Duodenal mucosa (tissue), 2 donors: ENCODE results near the gene GRID1.

ENCODE experiments used
- H3K27ac ChIP-seq: one replicate; pipeline ENCODE4 v1.7.0; 2013; ENCODE audit warnings: low read depth, low read length
- H3K27me3 ChIP-seq, 2 donors: one replicate each; pipeline ENCODE4 v1.7.0; 2013; ENCODE audit warnings: low read length in 2 of 2, control low read depth in 1 of 2; ENCODE audit not compliant: insufficient read depth in 2 of 2, control insufficient read depth in 1 of 2
- H3K36me3 ChIP-seq, 2 donors: one replicate each; pipeline ENCODE4 v1.7.0; 2013; ENCODE audit warnings: low read length in 2 of 2, control low read depth in 1 of 2; ENCODE audit not compliant: insufficient read depth in 2 of 2, control insufficient read depth in 1 of 2
- H3K4me1 ChIP-seq, 2 donors: one replicate each; pipeline ENCODE4 v1.7.0; 2013; ENCODE audit warnings: low read length in 2 of 2, control low read depth in 1 of 2; ENCODE audit not compliant: insufficient read depth in 2 of 2, control insufficient read depth in 1 of 2
- H3K4me3 ChIP-seq, 2 donors: one replicate each; pipeline ENCODE4 v1.7.0; 2013; ENCODE audit warnings: low read length in 2 of 2, low read depth in 1 of 2
- H3K9ac ChIP-seq, 2 donors: one replicate each; pipeline ENCODE4 v1.7.0; 2013; ENCODE audit warnings: low read length in 2 of 2, low read depth in 1 of 2
- H3K9me3 ChIP-seq, 2 donors: one replicate each; pipeline ENCODE4 v1.7.0; 2013; ENCODE audit warnings: low read length in 2 of 2, control low read depth in 1 of 2; ENCODE audit not compliant: control insufficient read depth in 1 of 2

GRID1 gene

GRCh38 chr10:86339226-86339865 lies 27.2 kb downstream of the GRID1 start:
- Histone ChIP-seq H3K4me3 (no peak overlapping the region), H3K9ac (no peak overlapping the region), H3K9me3 (no peaks in the 10 kb centered on the region), H3K36me3 (no peaks in the 10 kb centered on the region), H3K27me3 (no peaks in the 10 kb centered on the region), H3K27ac (no peak overlapping the region), H3K4me1 (no peaks in the 10 kb centered on the region)

- Histone ChIP-seq H3K9me3 (no peaks in the 10 kb centered on the region), H3K9ac (no peak overlapping the region)
Observed at GRCh38 chr10:86337121-86337601, 29.4 kb downstream of the GRID1 start.

GRCh38 chr10:86336341-86336740 lies 30.3 kb downstream of the GRID1 start:
- H3K9me3 ChIP-seq = no peaks in the 10 kb centered on the region
- H3K36me3 ChIP-seq = no peaks in the 10 kb centered on the region
- H3K9ac ChIP-seq = no peak overlapping the region

More at GRCh38 chr10:86337121-86337601, 29.4 kb downstream of the GRID1 start:
- no peaks in the 10 kb centered on the region for H3K4me1 ChIP-seq
- no peak overlapping the region for H3K27ac ChIP-seq
- H3K36me3 ChIP-seq = no peaks in the 10 kb centered on the region
- peaks cover 0 to 3% of the 10 kb centered on the region in 2 donors for H3K27me3 ChIP-seq
- no peak overlapping the region for H3K4me3 ChIP-seq

GRCh38 chr10:86335831-86336230 lies 30.8 kb downstream of the GRID1 start:
- no peak overlapping the region for H3K4me3 ChIP-seq
- H3K9me3 ChIP-seq = no peaks in the 10 kb centered on the region
- H3K36me3 ChIP-seq = no peaks in the 10 kb centered on the region
- no peaks in the 10 kb centered on the region for H3K4me1 ChIP-seq
- peaks cover 0 to 3% of the 10 kb centered on the region in 2 donors for H3K27me3 ChIP-seq
- H3K27ac ChIP-seq = no peak overlapping the region
- H3K9ac ChIP-seq = no peak overlapping the region

More at GRCh38 chr10:86336341-86336740, 30.3 kb downstream of the GRID1 start:
- Histone ChIP-seq H3K4me3 (no peak overlapping the region), H3K4me1 (no peaks in the 10 kb centered on the region), H3K27ac (no peak overlapping the region), H3K27me3 (peaks cover 0 to 3% of the 10 kb centered on the region in 2 donors)

GRCh38 chr10:86335257-86335656 lies 31.3 kb downstream of the GRID1 start:
- peaks cover 0 to 3% of the 10 kb centered on the region in 2 donors for H3K27me3 ChIP-seq
- no peak overlapping the region for H3K9ac ChIP-seq
- no peaks in the 10 kb centered on the region for H3K9me3 ChIP-seq
- no peaks in the 10 kb centered on the region for H3K36me3 ChIP-seq
- no peaks in the 10 kb centered on the region for H3K4me1 ChIP-seq
- no peak overlapping the region for H3K27ac ChIP-seq
- H3K4me3 ChIP-seq = no peak overlapping the region

- Histone ChIP-seq H3K4me3 (no peak overlapping the region), H3K4me1 (no peaks in the 10 kb centered on the region), H3K36me3 (no peaks in the 10 kb centered on the region)
Observed at GRCh38 chr10:86334488-86335085, 32.0 kb downstream of the GRID1 start.

GRCh38 chr10:86333826-86334487 lies 32.6 kb downstream of the GRID1 start:
- peaks cover 0 to 3% of the 10 kb centered on the region in 2 donors for H3K27me3 ChIP-seq
- no peak overlapping the region for H3K4me3 ChIP-seq
- no peak overlapping the region for H3K9ac ChIP-seq
- H3K36me3 ChIP-seq = no peaks in the 10 kb centered on the region
- H3K27ac ChIP-seq = no peak overlapping the region
- no peaks in the 10 kb centered on the region for H3K9me3 ChIP-seq
- H3K4me1 ChIP-seq = no peaks in the 10 kb centered on the region

More at GRCh38 chr10:86334488-86335085, 32.0 kb downstream of the GRID1 start:
- Histone ChIP-seq H3K27ac (no peak overlapping the region), H3K9ac (no peak overlapping the region), H3K9me3 (no peaks in the 10 kb centered on the region), H3K27me3 (peaks cover 0 to 3% of the 10 kb centered on the region in 2 donors)

- H3K4me3 ChIP-seq = no peak overlapping the region
- no peak overlapping the region for H3K27ac ChIP-seq
- H3K27me3 ChIP-seq = peaks cover 0 to 3% of the 10 kb centered on the region in 2 donors
- H3K36me3 ChIP-seq = no peaks in the 10 kb centered on the region
- H3K9me3 ChIP-seq = no peaks in the 10 kb centered on the region
- H3K9ac ChIP-seq = no peak overlapping the region
- no peaks in the 10 kb centered on the region for H3K4me1 ChIP-seq
Observed at GRCh38 chr10:86331861-86332260, 34.7 kb downstream of the GRID1 start.

- no peak overlapping the region for H3K27ac ChIP-seq
- H3K27me3 ChIP-seq = peaks cover 0 to 3% of the 10 kb centered on the region in 2 donors
- H3K9me3 ChIP-seq = no peaks in the 10 kb centered on the region
- no peak overlapping the region for H3K9ac ChIP-seq
- H3K4me3 ChIP-seq = no peak overlapping the region
- H3K36me3 ChIP-seq = no peaks in the 10 kb centered on the region
- H3K4me1 ChIP-seq = no peaks in the 10 kb centered on the region
Observed at GRCh38 chr10:86330778-86331763, 35.5 kb downstream of the GRID1 start.
